GM12878 (cell line): ENCODE measurements around the gene PLXNC1. TPM values are rescaled to one million over a fixed set of nuclear protein-coding genes. Genes with fewer than 3 reads are reported as not detected.
A peak's percentile ranks its signal among the peaks of the same experiment; 100 is the strongest.

Experiments
- ATAC-seq: fragments of 200-7000 bp; cut with Tn5 transposase; 3 replicates; pipeline ENCODE4 v1.9.1; 2020; ENCODE audit warnings: mild to moderate bottlenecking, moderate library complexity
- BruUV-seq: library from RNA; stranded (reverse); fragments of 400-500 nt; replicated peaks from 2 replicates; lab custom pipeline; 2021; lab: Mats Ljungman, UMichigan
- CTCF ChIA-PET: fragments of 300-600 bp; sonication (Branson Sonifier 250); formaldehyde crosslinking; extraction: SDS; loops from one replicate; lab custom pipeline; 2021; ENCODE audit warnings: inconsistent platforms; lab: Yijun Ruan, JAX
- POLR2A ChIA-PET: fragments of 350-600 bp; formaldehyde crosslinking; extraction: SDS; loops from one replicate; lab custom pipeline; 2021; ENCODE audit warnings: inconsistent platforms; lab: Charles Lee
- RAD21 ChIA-PET: fragments of 300-600 bp; sonication (Branson Sonifier 250); formaldehyde crosslinking; loops from one replicate; lab custom pipeline; 2023; ENCODE audit warnings: antibody characterized with exemption; ENCODE audit not compliant: unreplicated experiment; lab: Charles Lee
- SMC1A ChIA-PET: fragments of 300-600 bp; sonication (Branson Sonifier 250); formaldehyde crosslinking; loops from one replicate; lab custom pipeline; 2023; ENCODE audit not compliant: unreplicated experiment, uncharacterized antibody; lab: Charles Lee
- DNase-seq: peaks from one replicate; pipeline ENCODE4 v3.0.0-alpha.2; 2011; ENCODE audit warnings: low read depth, low spot score
- FAIRE-seq: peaks from 3 replicates; lab custom pipeline; 2011; peaks lifted over from hg19 to GRCh38; lab: Jason Lieb, UNC
- H2AFZ ChIP-seq: 2 replicates; pipeline ENCODE4 v1.6.0; 2011; ENCODE audit warnings: low read depth, low read length, control low read depth; ENCODE audit not compliant: control insufficient read depth
- H3K27ac ChIP-seq: 2 replicates; pipeline ENCODE4 v1.5.1; 2011; ENCODE audit warnings: control low read depth; ENCODE audit not compliant: control insufficient read depth, insufficient read depth
- H3K27me3 ChIP-seq, 2 experiments: replicated peaks in 1 of 2; 2 replicates each; pipeline versions ENCODE4 v1.6.0 to v1.6.1; 2011; ENCODE audit warnings: low read length in 1 of 2; ENCODE audit not compliant: control insufficient read depth in 2 of 2, insufficient read depth in 2 of 2
- H3K36me3 ChIP-seq, 2 experiments: 2 replicates each; pipeline ENCODE4 v1.5.1; 2011; ENCODE audit warnings: low read length in 1 of 2; ENCODE audit not compliant: control insufficient read depth in 2 of 2, insufficient read depth in 2 of 2
- H3K4me1 ChIP-seq: 2 replicates; pipeline ENCODE4 v1.6.1; 2011; ENCODE audit warnings: mild to moderate bottlenecking, low read length, moderate library complexity, mixed read lengths; ENCODE audit not compliant: control insufficient read depth, insufficient read depth
- H3K4me2 ChIP-seq: 2 replicates; pipeline ENCODE4 v1.6.0; 2011; ENCODE audit warnings: control low read depth; ENCODE audit not compliant: control insufficient read depth, insufficient read depth
- H3K4me3 ChIP-seq: fragments of 200-600 bp; sonication (generic); 2 replicates; pipeline ENCODE4 v1.5.1; 2016
- H3K79me2 ChIP-seq: 2 replicates; pipeline ENCODE4 v1.6.0; 2011; ENCODE audit warnings: low read length; ENCODE audit not compliant: control insufficient read depth, insufficient read depth
- H3K9ac ChIP-seq: 2 replicates; pipeline ENCODE4 v1.8.0; 2011; ENCODE audit warnings: low read length, control low read depth, mixed read lengths; ENCODE audit not compliant: control insufficient read depth, insufficient read depth
- H3K9me3 ChIP-seq: replicated peaks from 3 replicates; pipeline ENCODE4 v1.5.1; 2011; ENCODE audit warnings: mild to moderate bottlenecking, low read length; ENCODE audit not compliant: control insufficient read depth, insufficient read depth
- H4K20me1 ChIP-seq: 2 replicates; pipeline ENCODE4 v1.6.0; 2011; ENCODE audit not compliant: control insufficient read depth, insufficient read depth
- ASH2L ChIP-seq: fragments of 300-600, 200-600 bp; sonication (generic); IDR thresholded peaks from 2 replicates; pipeline ENCODE4 v1.6.1; 2017; ENCODE audit warnings: low read depth, mild to moderate bottlenecking, borderline replicate concordance
- CBX5 ChIP-seq: sonication (generic); IDR thresholded peaks from 2 replicates; pipeline ENCODE4 v1.6.1; 2016; ENCODE audit warnings: low read depth, moderate library complexity, mild to moderate bottlenecking, inconsistent platforms
- CHD4 ChIP-seq: fragments of 200-600 bp; sonication (generic); IDR thresholded peaks from 2 replicates; pipeline ENCODE4 v1.6.1; 2016; ENCODE audit warnings: mild to moderate bottlenecking
- CREM ChIP-seq: IDR thresholded peaks from 2 replicates; pipeline ENCODE4 v1.6.1; 2014; ENCODE audit warnings: antibody characterized with exemption, low read depth
- EP300 ChIP-seq, 2 experiments: fragments of 150-350 bp in 1 of 2; IDR thresholded peaks; 2 replicates each; pipeline ENCODE4 v1.6.1; 2011 to 2012; ENCODE audit warnings: low read depth in 2 of 2, low read length in 2 of 2, borderline replicate concordance in 1 of 2, improper control_type of control experiment in 1 of 2, inconsistent platforms in 1 of 2; ENCODE audit not compliant: control insufficient read depth in 1 of 2
- EZH2 ChIP-seq: IDR thresholded peaks from 2 replicates; pipeline ENCODE4 v1.6.1; 2012; ENCODE audit warnings: low read depth, mild to moderate bottlenecking, control low read depth, inconsistent platforms, low read length, borderline replicate concordance; ENCODE audit not compliant: control insufficient read depth
- GATAD2B ChIP-seq: fragments of 450-650 bp; conservative IDR thresholded peaks from 2 replicates; pipeline ENCODE4 v1.6.1; 2017; ENCODE audit warnings: low read depth, mild to moderate bottlenecking, moderate library complexity
- IKZF1 ChIP-seq: fragments of 450-650 bp; conservative IDR thresholded peaks from 2 replicates; pipeline ENCODE4 v1.6.1; 2017; ENCODE audit warnings: antibody characterized with exemption, mild to moderate bottlenecking
- IRF3 ChIP-seq: fragments of 450-650 bp; IDR thresholded peaks from 2 replicates; pipeline ENCODE4 v1.6.1; 2014; ENCODE audit warnings: mild to moderate bottlenecking
- IRF4 ChIP-seq: IDR thresholded peaks from 2 replicates; pipeline ENCODE4 v1.6.1; 2011; ENCODE audit warnings: low read depth, low read length
- KDM1A ChIP-seq: fragments of 200-600 bp; sonication (generic); IDR thresholded peaks from 2 replicates; pipeline ENCODE4 v1.6.1; 2016; ENCODE audit warnings: borderline replicate concordance
- MEF2A ChIP-seq: IDR thresholded peaks from 2 replicates; pipeline ENCODE4 v1.6.1; 2011; ENCODE audit warnings: low read depth, mild to moderate bottlenecking, low read length, moderate library complexity; ENCODE audit not compliant: insufficient read depth
- NFYB ChIP-seq: IDR thresholded peaks from 2 replicates; pipeline ENCODE4 v1.6.1; 2011; ENCODE audit warnings: low read depth, mild to moderate bottlenecking, low read length, improper control_type of control experiment, moderate library complexity; ENCODE audit not compliant: insufficient read depth
- POLR2AphosphoS5 ChIP-seq: IDR thresholded peaks from 2 replicates; pipeline ENCODE4 v1.6.1; 2011; ENCODE audit warnings: mild to moderate bottlenecking, low read length, inconsistent platforms
- REST ChIP-seq: IDR thresholded peaks from 2 replicates; pipeline ENCODE4 v1.6.1; 2012; ENCODE audit warnings: mild to moderate bottlenecking, low read depth, low read length
- STAT1 ChIP-seq: fragments of 450-650 bp; conservative IDR thresholded peaks from 2 replicates; pipeline ENCODE4 v1.6.1; 2014; ENCODE audit warnings: antibody characterized with exemption, mild to moderate bottlenecking
- TBL1XR1 ChIP-seq: IDR thresholded peaks from 2 replicates; pipeline ENCODE4 v1.6.1; 2012; ENCODE audit warnings: low read depth, low read length, improper control_type of control experiment
- TCF3 ChIP-seq: IDR thresholded peaks from 2 replicates; pipeline ENCODE4 v1.6.1; 2012; ENCODE audit warnings: low read depth, mild to moderate bottlenecking, low read length, borderline replicate concordance; ENCODE audit not compliant: insufficient read depth
- USF1 ChIP-seq: IDR thresholded peaks from 2 replicates; pipeline ENCODE4 v1.6.1; 2011; ENCODE audit warnings: borderline replicate concordance, low read depth, mild to moderate bottlenecking, moderate library complexity, mixed read lengths, low read length; ENCODE audit not compliant: insufficient read depth; ENCODE audit errors: extremely low read length
- YY1 ChIP-seq: IDR thresholded peaks from 2 replicates; pipeline ENCODE4 v1.6.1; 2011; ENCODE audit warnings: low read depth, mild to moderate bottlenecking, low read length
- WGBS: methylation state at CpG from one replicate; pipeline ENCODE4 v1.1.6; 2016; ENCODE audit warnings: low lambda C conversion rate; ENCODE audit not compliant: insufficient replicate concordance, insufficient coverage; ENCODE audit errors: missing lambda C conversion rate; 5-methylcytosine and 5-hydroxymethylcytosine counted together
- in situ Hi-C: fragments of 300-500 bp; cut with MboI; formaldehyde crosslinking; loops from 9 replicates; pipeline ENCODE4 v1.14.3; 2018; ENCODE audit warnings: mixed read lengths
- intact Hi-C: fragments of 100-400 bp; cut with micrococcal nuclease; formaldehyde crosslinking; loops from one replicate; pipeline ENCODE4 v1.14.2; 2022; ENCODE audit not compliant: unreplicated experiment
- polyA plus RNA-seq, 11 experiments: library from polyadenylated mRNA; depleted of rRNA in 4 of 11; unstranded in 6 of 11; stranded (reverse) in 5 of 11; fragments of >200 nt; fragmentation: Nextera tagmentation in 4 of 11; fragmentation: Illumina TruSeq in 1 of 11; extraction: Ambion mirVana in 4 of 11; extraction: Trizol in 1 of 11; gene quantifications; 1 replicate in 1 of 11; 2 replicates in 10 of 11; pipeline versions ENCODE4 v1.2.1 to v1.2.3, GENCODE V29; 2011 to 2016; ENCODE audit warnings: inconsistent platforms in 2 of 11, missing spikeins in 2 of 11, low read depth in 1 of 11
- total RNA-seq, 4 experiments: library from RNA; depleted of rRNA in 3 of 4; stranded (reverse); fragments of >200 nt in 3 of 4; fragmentation: Illumina TruSeq in 1 of 4; extraction: Trizol in 1 of 4; gene quantifications; 2 replicates each; pipeline versions ENCODE4 v1.2.1 to v1.2.3, GENCODE V29; 2013 to 2021

The PLXNC1 gene
- total and polyA plus RNA-seq, 10 of the 15 experiments (the other 5 are each of a cell fraction or from before 2014, with no cell fraction given): 5.2 to 41.2 (median 24.6) TPM

GRCh38 chr12:94254270-94254669 lies 105.9 kb downstream of the PLXNC1 start:
- no TSS peak for BruUV-seq
- Histone ChIP-seq H3K27me3 (no peaks in the 10 kb centered on the region), H3K79me2 (no peaks in the 10 kb centered on the region), H3K36me3 (peaks cover 5 to 41% of the 10 kb centered on the region in 2 experiments), H3K4me1 (peaks cover 19% of the 10 kb centered on the region), H3K9me3 (no peaks in the 10 kb centered on the region; the same call in 2 of the 3 replicates), H4K20me1 (no peaks in the 10 kb centered on the region), H3K4me3 (no peak overlapping the region), H2AFZ (no peak overlapping the region), H3K9ac (no peak overlapping the region), H3K27ac (no peak overlapping the region), H3K4me2 (no peak overlapping the region)
- intact Hi-C loops: no loop called here
- ChIA-PET POLR2A (interaction anchor here (1.1 to 1.4 kb wide), 5 partner anchors 9 to 103 kb away, joined by 3 to 5 read pairs (median 4); no protein-coding TSS in a partner anchor), SMC1A (interaction anchor here (0.6 to 3.1 kb wide), 11 partner anchors 8 to 471 kb away, joined by 3 to 13 read pairs (median 3); no protein-coding TSS in a partner anchor), RAD21 (interaction anchor here (0.9 to 2.1 kb wide), 3 partner anchors 46 to 155 kb away, joined by 3 to 10 read pairs (median 3); no protein-coding TSS in a partner anchor), CTCF (interaction anchor here (0.9 to 2.8 kb wide), 3 partner anchors 8 to 100 kb away, joined by 3 to 8 read pairs (median 4); no protein-coding TSS in a partner anchor)
- no peak for DNase-seq
- ATAC-seq: no peak
- in situ Hi-C loops: no loop called here
- WGBS: 61% methylated on average over 4 of the region's 4 CpGs
- FAIRE-seq: no peak
- TF ChIP-seq IRF4: peak; percentile 54; the same call in 1 of the 2 replicates
- TF ChIP-seq NFYB: no peak
- no peak for TF ChIP-seq IKZF1
- TF ChIP-seq USF1: no peak
- no peak for TF ChIP-seq IRF3
- TF ChIP-seq KDM1A: no peak
- no peak for TF ChIP-seq YY1
- no peak for TF ChIP-seq GATAD2B
- TF ChIP-seq REST: no peak
- no peak for TF ChIP-seq EZH2
- no peak for TF ChIP-seq EP300 (IDR thresholded peaks at IDR 0.05; ENCODE audit: borderline replicate concordance in 1 of 2, control insufficient read depth in 1 of 2, low read depth in 2 of 2, low read length in 2 of 2)
- TF ChIP-seq TBL1XR1: no peak
- no peak for TF ChIP-seq ASH2L
- TF ChIP-seq POLR2AphosphoS5: no peak
- TF ChIP-seq CHD4: no peak
- no peak for TF ChIP-seq CBX5
- 0 out of 2 replicates have a peak, but pooled peaks have one; percentile 12 for TF ChIP-seq MEF2A
- no peak for TF ChIP-seq CREM
- TF ChIP-seq TCF3: no peak
- TF ChIP-seq STAT1: no peak
